ENCODE data around the gene CAMK2B.

The CAMK2B gene

DNA sequence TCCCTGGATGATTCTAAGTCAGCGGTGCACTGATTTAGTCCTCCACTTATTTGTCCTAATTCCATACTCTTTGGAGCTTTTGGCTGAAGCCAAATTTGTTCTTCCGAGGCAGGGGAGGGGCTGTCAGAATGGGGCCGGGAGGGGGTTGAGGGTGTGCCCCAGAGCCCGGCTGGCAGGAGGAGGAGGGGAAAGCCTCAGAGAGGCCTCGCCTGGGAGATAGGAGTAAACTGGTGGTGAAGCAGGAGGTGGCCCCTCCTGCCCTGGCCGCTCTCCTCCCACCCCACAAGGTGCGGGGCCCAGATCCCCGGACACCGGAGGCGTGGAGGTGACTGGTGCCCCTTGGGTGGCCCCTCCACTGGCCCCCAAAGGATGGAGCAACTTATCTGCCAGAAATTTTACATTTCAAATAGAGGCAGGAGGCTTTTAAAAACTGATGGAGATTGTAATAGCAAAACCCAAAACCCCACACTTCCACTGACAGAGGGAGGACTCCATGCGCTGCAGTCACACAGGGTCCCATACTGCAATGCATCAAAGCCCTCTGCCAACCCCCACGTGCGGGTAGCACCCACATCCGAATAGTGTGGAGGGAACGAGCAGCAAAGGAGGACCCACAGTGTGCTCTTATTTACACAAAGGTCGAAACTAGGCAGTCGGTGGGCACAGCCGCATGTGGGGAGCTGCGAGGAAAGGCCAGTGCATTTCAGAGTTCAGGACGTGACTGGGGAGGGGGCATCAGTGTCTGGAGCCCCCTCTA lies 61.9 kb downstream of the CAMK2B start:
- TF ChIP-seq GATA1 (IDR thresholded peaks at IDR 0.05; ENCODE audit: low read depth, low read length) (no peak), POLR2A (IDR thresholded peaks at IDR 0.05; ENCODE audit: low read length) (no peak)
- no peak for DNase-seq

DNA sequence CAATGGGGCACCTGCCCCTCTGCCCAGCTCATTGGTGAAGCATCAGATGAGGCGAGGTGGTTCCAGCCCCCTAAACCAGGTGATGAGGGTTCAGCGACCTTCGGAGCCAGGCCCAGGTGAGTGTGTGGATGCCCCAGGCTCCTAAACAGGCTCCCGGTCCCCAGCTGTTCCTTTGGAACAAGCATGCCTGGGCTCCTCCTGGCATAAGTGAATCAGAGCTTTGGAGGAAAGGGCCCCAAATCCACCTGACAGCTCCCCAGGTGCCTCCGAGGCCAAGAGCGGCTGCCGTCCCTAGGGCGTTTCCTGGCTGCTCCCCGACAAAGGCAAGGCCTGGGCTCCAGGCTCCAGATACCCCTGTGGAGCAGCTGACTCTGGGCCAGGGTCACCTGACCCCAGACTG lies 63.4 kb downstream of the CAMK2B start:
- DNase-seq, result no peak
- TF ChIP-seq GATA1 (IDR thresholded peaks at IDR 0.05; ENCODE audit: low read depth, low read length) (no peak), POLR2A (IDR thresholded peaks at IDR 0.05; ENCODE audit: low read length) (no peak)

DNA sequence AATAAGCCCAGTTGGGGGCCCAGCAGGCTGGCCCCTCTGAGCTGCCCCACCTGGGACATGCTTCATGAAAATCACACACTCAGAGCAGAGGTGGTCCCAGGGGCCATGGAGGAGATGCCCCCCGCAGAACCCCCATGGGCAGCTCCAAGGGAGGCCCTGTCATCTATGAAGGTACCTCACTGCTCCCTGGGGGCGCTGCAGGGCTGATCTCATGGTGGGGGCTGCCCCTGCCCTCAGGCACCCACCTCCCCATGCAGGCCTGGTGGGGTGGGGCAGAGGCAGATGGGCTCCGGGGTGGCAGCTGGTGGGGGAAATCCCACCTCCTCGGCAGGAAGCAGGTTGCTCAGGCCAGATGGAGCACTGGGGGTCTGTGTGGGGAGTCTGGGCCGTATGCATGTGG lies 64.2 kb downstream of the CAMK2B start:
- no peak for DNase-seq
- no peak for TF ChIP-seq POLR2A (IDR thresholded peaks at IDR 0.05; ENCODE audit: low read length)
- no peak for TF ChIP-seq GATA1 (IDR thresholded peaks at IDR 0.05; ENCODE audit: low read depth, low read length)

- no peak for DNase-seq
Observed at GRCh38 chr7:44259547-44260457, 65.6 kb downstream of the CAMK2B start.

GRCh38 chr7:44258865-44259546 lies 66.4 kb downstream of the CAMK2B start:
- no peak for DNase-seq
- TF ChIP-seq GATA1 (IDR thresholded peaks at IDR 0.05; ENCODE audit: low read depth, low read length) (no peak), POLR2A (IDR thresholded peaks at IDR 0.05; ENCODE audit: low read length) (no peak)

More at GRCh38 chr7:44259547-44260457, 65.6 kb downstream of the CAMK2B start:
- no peak for TF ChIP-seq GATA1 (IDR thresholded peaks at IDR 0.05; ENCODE audit: low read depth, low read length)
- TF ChIP-seq POLR2A (IDR thresholded peaks at IDR 0.05; ENCODE audit: low read length), result no peak

- TF ChIP-seq GATA1 (IDR thresholded peaks at IDR 0.05; ENCODE audit: low read depth, low read length), result no peak
- TF ChIP-seq POLR2A (IDR thresholded peaks at IDR 0.05; ENCODE audit: low read length), result no peak
- DNase-seq, result no peak
Observed at GRCh38 chr7:44258423-44258760, 67.0 kb downstream of the CAMK2B start.

GRCh38 chr7:44257618-44258422 lies 67.6 kb downstream of the CAMK2B start:
- peak; percentile 8 to 23 for DNase-seq
- TF ChIP-seq POLR2A (IDR thresholded peaks at IDR 0.05; ENCODE audit: low read length) (no peak), GATA1 (IDR thresholded peaks at IDR 0.05; ENCODE audit: low read depth, low read length) (no peak)

DNA sequence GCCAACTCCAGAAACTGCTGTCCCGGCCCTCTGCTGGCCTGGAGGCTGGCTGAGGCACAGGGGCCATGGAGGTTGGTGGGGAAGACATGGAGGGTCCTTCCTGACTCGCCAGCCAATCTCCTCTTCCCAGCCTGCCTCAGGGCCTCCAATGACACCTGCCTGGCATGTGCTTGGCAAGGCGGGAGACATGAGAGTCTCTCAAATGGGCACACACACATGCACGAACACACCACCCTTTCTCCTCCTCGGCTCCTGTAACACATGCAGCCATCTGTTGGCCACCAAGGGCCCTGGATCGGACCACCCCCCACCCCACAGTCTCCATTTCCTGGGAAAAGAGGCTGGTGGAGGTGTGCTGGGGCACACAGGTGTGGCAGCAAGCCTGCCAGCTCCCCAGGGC lies 68.2 kb downstream of the CAMK2B start:
- TF ChIP-seq POLR2A (IDR thresholded peaks at IDR 0.05; ENCODE audit: low read length) (no peak), GATA1 (IDR thresholded peaks at IDR 0.05; ENCODE audit: low read depth, low read length) (no peak)
- no peak for DNase-seq

DNA sequence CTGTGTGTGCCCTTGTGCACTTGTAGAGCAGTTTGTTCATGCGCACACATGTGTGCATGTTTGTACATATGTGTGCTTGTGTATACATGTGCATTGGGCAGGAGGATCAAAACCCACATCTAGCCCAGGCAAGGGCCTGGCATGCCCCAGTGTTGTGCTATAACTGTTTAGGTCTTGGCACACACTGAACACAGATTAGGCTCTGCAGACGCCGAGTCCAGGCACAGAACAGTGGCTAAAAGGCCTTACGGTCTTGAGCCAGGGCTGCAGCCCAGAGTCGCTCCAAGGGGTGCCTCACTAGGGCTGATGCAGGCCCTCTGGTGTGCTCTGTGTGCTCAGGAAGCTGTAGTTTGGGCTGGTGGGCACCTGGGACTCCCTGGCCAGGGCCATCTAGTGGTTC lies 68.9 kb downstream of the CAMK2B start:
- DNase-seq, result no peak

GRCh38 chr7:44251881-44252280 lies 73.5 kb downstream of the CAMK2B start:
- DNase-seq, result no peak
- TF ChIP-seq GATA1 (IDR thresholded peaks at IDR 0.05; ENCODE audit: low read depth, low read length) (no peak), POLR2A (IDR thresholded peaks at IDR 0.05; ENCODE audit: low read length) (no peak)

More for the DNA sequence above, 68.9 kb downstream of the CAMK2B start:
- TF ChIP-seq POLR2A (IDR thresholded peaks at IDR 0.05; ENCODE audit: low read length) (no peak), GATA1 (IDR thresholded peaks at IDR 0.05; ENCODE audit: low read depth, low read length) (no peak)

DNA sequence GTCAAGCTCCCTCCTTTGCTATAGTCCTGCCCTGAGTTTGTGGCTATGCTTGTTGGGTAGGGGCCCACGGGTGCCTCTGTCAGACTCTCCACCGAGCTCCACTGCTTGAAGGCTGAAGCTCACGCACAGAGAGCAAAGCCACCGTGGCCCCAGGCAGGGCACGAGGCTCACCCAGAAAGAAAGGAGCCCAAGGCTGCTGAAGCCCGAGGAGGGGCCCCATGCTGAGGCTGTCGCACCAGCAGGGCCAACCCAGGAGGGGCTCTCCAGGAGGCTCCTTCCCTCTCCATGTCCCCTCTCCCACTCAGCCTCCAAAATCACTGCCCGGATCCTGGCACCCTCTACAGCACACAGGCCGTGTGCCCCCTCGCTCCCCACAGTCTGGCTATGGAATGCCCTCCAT lies 74.1 kb downstream of the CAMK2B start:
- DNase-seq, result no peak
- TF ChIP-seq POLR2A (IDR thresholded peaks at IDR 0.05; ENCODE audit: low read length), result no peak
- no peak for TF ChIP-seq GATA1 (IDR thresholded peaks at IDR 0.05; ENCODE audit: low read depth, low read length)

GRCh38 chr7:44249639-44250234 lies 75.7 kb downstream of the CAMK2B start:
- TF ChIP-seq GATA1 (IDR thresholded peaks at IDR 0.05; ENCODE audit: low read depth, low read length), result no peak
- no peak for TF ChIP-seq POLR2A (IDR thresholded peaks at IDR 0.05; ENCODE audit: low read length)
- no peak for DNase-seq

Measured in erythroblast (primary cell).